K562 (cell line): ENCODE results near the gene ATP8A1. TPM values are rescaled to one million over a fixed set of nuclear protein-coding genes. Genes with fewer than 3 reads are reported as not detected.
A peak's percentile ranks its signal among the peaks of the same experiment; 100 is the strongest.

Experiments used
- NFATC3 ChIP-seq: fragments of 450-650 bp; IDR thresholded peaks from 2 replicates; pipeline ENCODE4 v1.6.1; 2017; ENCODE audit warnings: mild to moderate bottlenecking
- NFE2L1 ChIP-seq: fragments of 450-650 bp; IDR thresholded peaks from 2 replicates; pipeline ENCODE4 v1.6.1; 2016; ENCODE audit warnings: missing genetic modification characterization, low read depth, mild to moderate bottlenecking, missing compliant biosample characterization, moderate library complexity, borderline replicate concordance
- SMARCB1 ChIP-seq: IDR thresholded peaks from 2 replicates; pipeline ENCODE4 v1.6.1; 2011; ENCODE audit warnings: improper control_type of control experiment, low read depth; ENCODE audit not compliant: insufficient read length
- TEAD1 ChIP-seq, 2 experiments: fragments of 450-650 bp in 1 of 2; sonication (generic) in 1 of 2; formaldehyde crosslinking; IDR thresholded peaks; 2 replicates each; pipeline versions ENCODE4 v1.4.0 to v1.8.0; 2020 to 2022; ENCODE audit warnings: mild to moderate bottlenecking in 2 of 2, missing genetic modification reagents in 1 of 2
- polyA plus RNA-seq, 8 experiments: library from polyadenylated mRNA; depleted of rRNA in 4 of 8; stranded (reverse) in 5 of 8; unstranded in 3 of 8; fragments of >200 nt; fragmentation: Nextera tagmentation in 2 of 8; fragmentation: Illumina TruSeq in 1 of 8; extraction: Ambion mirVana in 2 of 8; extraction: Trizol in 1 of 8; gene quantifications; 2 replicates each; pipeline versions ENCODE4 v1.2.1 to v1.2.3, GENCODE V29; 2011 to 2014; ENCODE audit warnings: inconsistent platforms in 1 of 8, missing spikeins in 1 of 8
- total RNA-seq, 7 experiments: library from RNA; depleted of rRNA in 6 of 7; stranded (reverse); fragments of >200 nt in 6 of 7; fragmentation: Illumina TruSeq in 2 of 7; extraction: Trizol in 2 of 7; gene quantifications; 2 replicates each; pipeline versions ENCODE4 v1.2.1 to v1.2.3, GENCODE V29; 2011 to 2021; ENCODE audit warnings: low replicate concordance in 1 of 7
- TF ChIP-seq, protein P1 (sequence below): IDR thresholded peaks from 2 replicates; pipeline ENCODE4 v1.6.1; 2016; ENCODE audit warnings: missing genetic modification characterization, missing compliant biosample characterization
- TF ChIP-seq, protein P2 (sequence below): sonication (generic); formaldehyde crosslinking; IDR thresholded peaks from 2 replicates; pipeline ENCODE4 v1.8.1; 2023; ENCODE audit warnings: mild to moderate bottlenecking, missing genetic modification reagents
- TF ChIP-seq, protein P3 (sequence below), 2 experiments: fragments of 450-650 bp; formaldehyde crosslinking in 1 of 2; IDR thresholded peaks; 2 replicates each; pipeline versions ENCODE4 v1.4.0 to v1.6.1; 2014 to 2020; ENCODE audit warnings: mild to moderate bottlenecking in 2 of 2, borderline replicate concordance in 1 of 2, low read depth in 1 of 2
- TF ChIP-seq, protein P4 (sequence below): fragments of 450-650 bp; IDR thresholded peaks from 2 replicates; pipeline ENCODE4 v1.6.1; 2018; ENCODE audit warnings: mild to moderate bottlenecking, low read depth; ENCODE audit not compliant: partially characterized antibody
- TF ChIP-seq, protein P5 (sequence below): IDR thresholded peaks from 2 replicates; pipeline ENCODE4 v1.6.1; 2012; ENCODE audit warnings: low read depth, low read length, improper control_type of control experiment, borderline replicate concordance

ATP8A1 gene
- total and polyA plus RNA-seq, 9 of the 15 experiments (the other 6 are each of a cell fraction or from before 2014, with no cell fraction given) = 0.05 to 0.29 (median 0.07) TPM; not detected in 2

DNA sequence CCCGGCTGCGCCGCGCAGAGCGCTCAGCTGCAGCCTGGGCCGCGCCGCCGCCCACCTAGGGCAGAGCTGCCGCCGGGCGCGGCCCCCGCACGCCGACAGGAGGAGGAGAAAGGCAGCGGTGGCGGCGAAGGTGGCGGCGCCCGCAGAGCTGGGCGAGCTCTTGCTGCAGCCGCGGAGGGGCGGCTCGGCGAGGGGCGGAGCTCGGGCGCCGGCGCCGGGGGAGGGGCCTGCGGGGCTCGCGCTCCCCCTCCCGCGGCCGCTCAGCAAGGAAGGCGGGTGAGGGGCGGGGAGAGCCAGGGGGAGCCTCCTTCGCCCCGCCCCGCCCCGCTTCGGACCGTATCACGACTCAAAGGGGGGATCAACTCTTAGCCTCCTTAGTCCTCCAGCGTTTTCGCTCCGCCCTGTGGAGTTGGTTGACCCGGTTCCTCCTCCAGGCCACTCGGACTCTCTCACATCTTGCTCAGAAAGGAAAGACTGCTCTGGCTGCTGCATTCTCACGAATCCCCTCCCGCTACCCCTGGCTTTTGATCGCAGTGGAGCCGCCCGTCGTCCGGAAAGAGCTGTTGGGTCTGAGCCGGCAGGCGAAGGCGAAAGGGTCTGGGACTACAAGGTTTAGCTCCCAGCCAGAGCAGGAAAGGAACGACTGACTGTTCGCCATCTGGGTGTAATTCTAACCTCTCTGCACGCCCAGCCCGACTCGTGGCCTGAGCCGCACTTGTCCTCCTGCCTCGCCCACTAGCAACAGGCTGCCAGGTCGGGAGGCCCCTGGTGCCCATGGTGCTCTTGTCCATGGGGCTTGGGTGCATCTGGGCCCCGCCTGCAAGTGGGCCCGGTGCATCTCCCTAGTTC is at the start of gene ATP8A1 (continued):
- TF ChIP-seq, protein P1, sequence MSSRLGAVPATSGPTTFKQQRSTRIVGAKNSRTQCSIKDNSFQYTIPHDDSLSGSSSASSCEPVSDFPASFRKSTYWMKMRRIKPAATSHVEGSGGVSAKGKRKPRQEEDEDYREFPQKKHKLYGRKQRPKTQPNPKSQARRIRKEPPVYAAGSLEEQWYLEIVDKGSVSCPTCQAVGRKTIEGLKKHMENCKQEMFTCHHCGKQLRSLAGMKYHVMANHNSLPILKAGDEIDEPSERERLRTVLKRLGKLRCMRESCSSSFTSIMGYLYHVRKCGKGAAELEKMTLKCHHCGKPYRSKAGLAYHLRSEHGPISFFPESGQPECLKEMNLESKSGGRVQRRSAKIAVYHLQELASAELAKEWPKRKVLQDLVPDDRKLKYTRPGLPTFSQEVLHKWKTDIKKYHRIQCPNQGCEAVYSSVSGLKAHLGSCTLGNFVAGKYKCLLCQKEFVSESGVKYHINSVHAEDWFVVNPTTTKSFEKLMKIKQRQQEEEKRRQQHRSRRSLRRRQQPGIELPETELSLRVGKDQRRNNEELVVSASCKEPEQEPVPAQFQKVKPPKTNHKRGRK (tag) = no peak
- TF ChIP-seq SMARCB1 = no peak
- TF ChIP-seq, protein P2, sequence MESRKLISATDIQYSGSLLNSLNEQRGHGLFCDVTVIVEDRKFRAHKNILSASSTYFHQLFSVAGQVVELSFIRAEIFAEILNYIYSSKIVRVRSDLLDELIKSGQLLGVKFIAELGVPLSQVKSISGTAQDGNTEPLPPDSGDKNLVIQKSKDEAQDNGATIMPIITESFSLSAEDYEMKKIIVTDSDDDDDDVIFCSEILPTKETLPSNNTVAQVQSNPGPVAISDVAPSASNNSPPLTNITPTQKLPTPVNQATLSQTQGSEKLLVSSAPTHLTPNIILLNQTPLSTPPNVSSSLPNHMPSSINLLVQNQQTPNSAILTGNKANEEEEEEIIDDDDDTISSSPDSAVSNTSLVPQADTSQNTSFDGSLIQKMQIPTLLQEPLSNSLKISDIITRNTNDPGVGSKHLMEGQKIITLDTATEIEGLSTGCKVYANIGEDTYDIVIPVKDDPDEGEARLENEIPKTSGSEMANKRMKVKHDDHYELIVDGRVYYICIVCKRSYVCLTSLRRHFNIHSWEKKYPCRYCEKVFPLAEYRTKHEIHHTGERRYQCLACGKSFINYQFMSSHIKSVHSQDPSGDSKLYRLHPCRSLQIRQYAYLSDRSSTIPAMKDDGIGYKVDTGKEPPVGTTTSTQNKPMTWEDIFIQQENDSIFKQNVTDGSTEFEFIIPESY (CRISPR knock-in tag) = no peak
- TF ChIP-seq TEAD1 (CRISPR knock-in tag; IDR thresholded peaks at IDR 0.05) = 0 out of 4 replicates have a peak, but pooled peaks of 1 of the 2 experiments have one; percentile 28
- TF ChIP-seq, protein P3, sequence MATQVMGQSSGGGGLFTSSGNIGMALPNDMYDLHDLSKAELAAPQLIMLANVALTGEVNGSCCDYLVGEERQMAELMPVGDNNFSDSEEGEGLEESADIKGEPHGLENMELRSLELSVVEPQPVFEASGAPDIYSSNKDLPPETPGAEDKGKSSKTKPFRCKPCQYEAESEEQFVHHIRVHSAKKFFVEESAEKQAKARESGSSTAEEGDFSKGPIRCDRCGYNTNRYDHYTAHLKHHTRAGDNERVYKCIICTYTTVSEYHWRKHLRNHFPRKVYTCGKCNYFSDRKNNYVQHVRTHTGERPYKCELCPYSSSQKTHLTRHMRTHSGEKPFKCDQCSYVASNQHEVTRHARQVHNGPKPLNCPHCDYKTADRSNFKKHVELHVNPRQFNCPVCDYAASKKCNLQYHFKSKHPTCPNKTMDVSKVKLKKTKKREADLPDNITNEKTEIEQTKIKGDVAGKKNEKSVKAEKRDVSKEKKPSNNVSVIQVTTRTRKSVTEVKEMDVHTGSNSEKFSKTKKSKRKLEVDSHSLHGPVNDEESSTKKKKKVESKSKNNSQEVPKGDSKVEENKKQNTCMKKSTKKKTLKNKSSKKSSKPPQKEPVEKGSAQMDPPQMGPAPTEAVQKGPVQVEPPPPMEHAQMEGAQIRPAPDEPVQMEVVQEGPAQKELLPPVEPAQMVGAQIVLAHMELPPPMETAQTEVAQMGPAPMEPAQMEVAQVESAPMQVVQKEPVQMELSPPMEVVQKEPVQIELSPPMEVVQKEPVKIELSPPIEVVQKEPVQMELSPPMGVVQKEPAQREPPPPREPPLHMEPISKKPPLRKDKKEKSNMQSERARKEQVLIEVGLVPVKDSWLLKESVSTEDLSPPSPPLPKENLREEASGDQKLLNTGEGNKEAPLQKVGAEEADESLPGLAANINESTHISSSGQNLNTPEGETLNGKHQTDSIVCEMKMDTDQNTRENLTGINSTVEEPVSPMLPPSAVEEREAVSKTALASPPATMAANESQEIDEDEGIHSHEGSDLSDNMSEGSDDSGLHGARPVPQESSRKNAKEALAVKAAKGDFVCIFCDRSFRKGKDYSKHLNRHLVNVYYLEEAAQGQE (IDR thresholded peaks at IDR 0.05; ENCODE audit: borderline replicate concordance) = no peak
- TF ChIP-seq, protein P3 (CRISPR knock-in tag; IDR thresholded peaks at IDR 0.05; ENCODE audit: low read depth) = no peak
- TF ChIP-seq NFE2L1 (tag) = no peak
- no peak for TF ChIP-seq NFATC3
- TF ChIP-seq, protein P4, sequence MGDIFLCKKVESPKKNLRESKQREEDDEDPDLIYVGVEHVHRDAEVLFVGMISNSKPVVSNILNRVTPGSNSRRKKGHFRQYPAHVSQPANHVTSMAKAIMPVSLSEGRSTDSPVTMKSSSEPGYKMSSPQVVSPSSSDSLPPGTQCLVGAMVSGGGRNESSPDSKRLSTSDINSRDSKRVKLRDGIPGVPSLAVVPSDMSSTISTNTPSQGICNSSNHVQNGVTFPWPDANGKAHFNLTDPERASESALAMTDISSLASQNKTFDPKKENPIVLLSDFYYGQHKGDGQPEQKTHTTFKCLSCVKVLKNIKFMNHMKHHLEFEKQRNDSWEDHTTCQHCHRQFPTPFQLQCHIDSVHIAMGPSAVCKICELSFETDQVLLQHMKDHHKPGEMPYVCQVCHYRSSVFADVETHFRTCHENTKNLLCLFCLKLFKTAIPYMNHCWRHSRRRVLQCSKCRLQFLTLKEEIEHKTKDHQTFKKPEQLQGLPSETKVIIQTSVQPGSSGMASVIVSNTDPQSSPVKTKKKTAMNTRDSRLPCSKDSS = no peak
- TF ChIP-seq, protein P5, sequence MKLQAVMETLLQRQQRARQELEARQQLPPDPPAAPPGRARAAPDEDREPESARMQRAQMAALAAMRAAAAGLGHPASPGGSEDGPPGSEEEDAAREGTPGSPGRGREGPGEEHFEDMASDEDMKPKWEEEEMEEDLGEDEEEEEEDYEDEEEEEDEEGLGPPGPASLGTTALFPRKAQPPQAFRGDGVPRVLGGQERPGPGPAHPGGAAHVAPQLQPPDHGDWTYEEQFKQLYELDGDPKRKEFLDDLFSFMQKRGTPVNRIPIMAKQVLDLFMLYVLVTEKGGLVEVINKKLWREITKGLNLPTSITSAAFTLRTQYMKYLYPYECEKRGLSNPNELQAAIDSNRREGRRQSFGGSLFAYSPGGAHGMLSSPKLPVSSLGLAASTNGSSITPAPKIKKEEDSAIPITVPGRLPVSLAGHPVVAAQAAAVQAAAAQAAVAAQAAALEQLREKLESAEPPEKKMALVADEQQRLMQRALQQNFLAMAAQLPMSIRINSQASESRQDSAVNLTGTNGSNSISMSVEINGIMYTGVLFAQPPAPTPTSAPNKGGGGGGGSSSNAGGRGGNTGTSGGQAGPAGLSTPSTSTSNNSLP = no peak
